NCI-H510A treated with DMSO at 0.1 percent for 48 hours (cell line): ENCODE results near the gene TMEM116.
"Not testable (repeated sequence)": the region's sequence is repeated elsewhere in the genome, so short reads cannot be mapped to it uniquely, and the experiment has no call there.

Experiments used
- DNase-seq: peaks from one replicate; lab custom pipeline; 2025; lab: John Stamatoyannopoulos, UW

The TMEM116 gene

GRCh38 chr12:111976291-111976690 lies 36.7 kb downstream of the TMEM116 start:
- DNase-seq, result no peak

GRCh38 chr12:111975161-111975931 lies 37.6 kb downstream of the TMEM116 start:
- no peak for DNase-seq

- DNase-seq, result no peak
These were observed 41.2 kb downstream of the TMEM116 start for GRCh38 chr12:111971800-111972199.

- DNase-seq, result peak; percentile 73
These were observed 48.0 kb downstream of the TMEM116 start for GRCh38 chr12:111964935-111965334.

GRCh38 chr12:111959518-111959917 lies 53.4 kb downstream of the TMEM116 start:
- not testable (repeated sequence) for DNase-seq

GRCh38 chr12:111957224-111957623 lies 55.7 kb downstream of the TMEM116 start:
- not testable (repeated sequence) for DNase-seq

- DNase-seq, result no peak
These were observed 58.0 kb downstream of the TMEM116 start for GRCh38 chr12:111954969-111955368.

GRCh38 chr12:111953455-111953854 lies 59.5 kb downstream of the TMEM116 start:
- DNase-seq, result no peak

- DNase-seq, result not testable (repeated sequence)
These were observed 60.7 kb downstream of the TMEM116 start for GRCh38 chr12:111952084-111952787.

GRCh38 chr12:111950961-111951676 lies 61.8 kb downstream of the TMEM116 start:
- DNase-seq, result not testable (repeated sequence)

- DNase-seq, result no peak
These were observed 69.0 kb downstream of the TMEM116 start for GRCh38 chr12:111943929-111944328.

- no peak for DNase-seq
These were observed 70.4 kb downstream of the TMEM116 start for GRCh38 chr12:111942557-111942956.

GRCh38 chr12:111937429-111937828 lies 75.5 kb downstream of the TMEM116 start:
- no peak for DNase-seq

GRCh38 chr12:111936869-111937268 lies 76.1 kb downstream of the TMEM116 start:
- no peak for DNase-seq

- no peak for DNase-seq
These were observed 80.7 kb downstream of the TMEM116 start for GRCh38 chr12:111932241-111932640.

- no peak for DNase-seq
These were observed 85.6 kb downstream of the TMEM116 start for GRCh38 chr12:111927346-111927745.

- no peak for DNase-seq
These were observed 86.3 kb downstream of the TMEM116 start for GRCh38 chr12:111926631-111927030.

GRCh38 chr12:111925171-111925570 lies 87.8 kb downstream of the TMEM116 start:
- DNase-seq, result no peak

- no peak for DNase-seq
These were observed 105.2 kb downstream of the TMEM116 start for GRCh38 chr12:111907740-111908139.

GRCh38 chr12:111905502-111905901 lies 107.5 kb downstream of the TMEM116 start:
- DNase-seq, result no peak

- DNase-seq, result no peak
These were observed 108.5 kb downstream of the TMEM116 start for GRCh38 chr12:111904446-111904975.

GRCh38 chr12:111901182-111901581 lies 111.8 kb downstream of the TMEM116 start:
- no peak for DNase-seq
